OCI-LY1 (cell line): Measurements from ENCODE around the gene DDR2.

ENCODE experiments used
- CTCF ChIP-seq: fragments of 200-600 bp; sonication (generic), shearing (Covaris generic); IDR thresholded peaks from 2 replicates; pipeline ENCODE4 v1.5.1; 2017; ENCODE audit warnings: mild to moderate bottlenecking, antibody characterized with exemption, low read length, moderate library complexity, mixed read lengths
- EZH2 ChIP-seq: fragments of 200-600 bp; sonication (generic), shearing (Covaris generic); IDR thresholded peaks from 2 replicates; pipeline ENCODE4 v1.8.0; 2017; ENCODE audit warnings: borderline replicate concordance, mixed run types, mild to moderate bottlenecking, antibody characterized with exemption, low read length, moderate library complexity, mixed read lengths

- TF ChIP-seq CTCF: no peak
- TF ChIP-seq EZH2: no peak
These were observed 191.0 kb downstream of the DDR2 start for GRCh38 chr1:162823231-162823630.
